Retina (tissue), 1 donor: Measurements from ENCODE around the gene PPM1L.

Source experiments
- DNase-seq: peaks from one replicate; pipeline ENCODE4 v3.0.0-alpha.2; 2016

PPM1L gene

DNA sequence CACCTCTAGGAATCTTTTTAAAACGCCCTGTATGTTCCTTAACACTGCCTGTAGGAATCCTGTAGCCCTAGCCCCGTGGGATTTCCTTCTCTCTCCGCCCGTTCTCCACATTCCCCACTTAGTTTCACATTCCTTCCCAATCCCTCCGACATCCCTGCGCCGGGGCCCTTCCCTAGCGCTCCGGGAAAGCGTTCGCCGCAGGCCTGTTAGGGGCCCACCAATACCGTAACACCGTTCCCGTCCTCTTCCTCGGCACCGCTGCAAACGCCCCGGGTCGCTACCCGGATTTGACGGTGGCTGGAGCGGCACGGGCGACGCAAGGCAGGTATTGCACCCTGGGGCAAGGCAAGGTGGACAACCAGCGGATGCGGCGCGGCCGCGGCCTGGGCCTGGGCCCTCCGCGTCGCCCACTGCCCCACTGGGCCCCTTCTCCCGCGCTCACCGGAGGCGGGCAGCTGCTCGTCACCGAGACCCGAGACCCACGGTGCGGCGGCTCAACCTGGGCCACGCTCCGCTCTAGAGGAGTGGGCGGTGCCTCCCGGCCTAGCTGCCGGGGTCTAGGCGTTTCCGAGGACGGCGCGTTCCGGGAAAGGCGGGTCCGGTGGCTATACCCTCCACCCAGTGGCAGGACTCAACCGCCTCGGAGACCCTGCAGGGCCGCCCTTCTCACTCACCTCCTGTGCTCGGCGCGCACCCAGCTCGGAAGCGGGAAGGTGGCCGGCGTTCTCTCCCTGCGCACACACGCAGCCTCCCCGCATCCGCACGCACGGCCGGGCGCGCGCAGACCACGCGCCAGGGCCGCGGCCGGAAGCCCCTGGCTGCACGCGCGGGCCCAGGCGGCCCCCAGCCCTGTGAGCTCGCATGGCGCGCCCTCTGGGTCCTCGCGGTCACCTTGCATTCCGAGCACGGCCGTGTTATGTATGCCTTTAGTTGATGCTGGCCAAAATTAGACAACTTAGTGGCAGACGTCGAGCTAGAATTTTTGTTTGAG lies 348.8 kb downstream of the PPM1L start, which contains the start of gene B3GALNT1:
Gene B3GALNT1, minus strand, starts transcription at position 789 of the 991 bp plus-strand sequence. CDS start 18,595 bp downstream, outside the sequence.
- peak; percentile 94 for DNase-seq

- no peak for DNase-seq
Measured at GRCh38 chr3:161107311-161107710, 351.3 kb downstream of the PPM1L start.

- DNase-seq: no peak
Measured at GRCh38 chr3:161108840-161109239, 352.8 kb downstream of the PPM1L start.

DNA sequence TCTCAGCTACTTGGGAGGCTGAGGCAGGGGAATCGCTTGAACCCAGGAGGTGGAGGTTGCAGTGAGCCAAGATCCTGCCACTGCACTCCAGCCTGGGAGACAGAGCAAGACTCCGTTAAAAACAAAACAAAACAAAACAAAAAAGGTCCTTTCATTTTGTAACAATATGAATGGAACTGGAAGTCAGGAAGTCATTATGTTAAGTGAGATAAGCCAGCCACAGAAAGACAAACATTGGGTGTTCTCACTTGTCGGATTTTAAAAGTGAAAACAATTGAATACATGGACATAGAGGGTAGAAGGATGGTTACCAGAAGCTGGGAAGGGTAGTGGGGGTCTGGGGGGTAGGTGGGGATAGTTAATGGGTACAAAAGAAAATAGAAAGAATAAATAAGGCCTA lies 361.6 kb downstream of the PPM1L start:
- DNase-seq: no peak

DNA sequence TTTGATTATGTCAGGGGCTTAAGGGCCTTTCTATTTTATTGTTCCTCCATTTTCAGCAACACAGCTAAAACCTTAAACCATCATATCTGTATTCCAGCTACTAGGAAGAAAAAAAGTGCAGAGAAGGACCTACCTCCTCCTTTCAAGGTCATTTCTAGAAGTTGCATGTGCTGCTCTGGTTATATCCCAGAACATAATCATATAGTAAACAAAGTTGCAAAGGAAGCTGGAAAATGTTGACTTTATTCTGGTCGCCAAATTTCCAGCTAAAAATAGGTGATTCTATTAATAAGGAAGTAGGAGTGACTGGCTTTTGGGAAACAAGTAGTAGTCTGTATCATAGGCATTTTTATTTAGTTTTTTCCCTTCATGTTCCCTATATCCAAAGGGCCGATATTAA lies 370.5 kb downstream of the PPM1L start:
- no peak for DNase-seq
